Measurements from ENCODE around the gene OR3A2.
"Not testable (repeated sequence)": the region's sequence is repeated elsewhere in the genome, so short reads cannot be mapped to it uniquely, and the experiment has no call there.

Gene OR3A2

GRCh38 chr17:3318336-3318735, 67.8 kb downstream of the OR3A2 start:
- TF ChIP-seq CTCF (IDR thresholded peaks at IDR 0.05; ENCODE audit: low read depth, low read length) = no peak
- H3K4me3 ChIP-seq (ENCODE audit: low read depth, low read length) = no peak overlapping the region

- TF ChIP-seq CTCF (IDR thresholded peaks at IDR 0.05; ENCODE audit: low read depth, low read length) = no peak
- no peak overlapping the region for H3K4me3 ChIP-seq (ENCODE audit: low read depth, low read length)
These were observed 69.3 kb downstream of the OR3A2 start for GRCh38 chr17:3316836-3317235.

- no peak for TF ChIP-seq CTCF (IDR thresholded peaks at IDR 0.05; ENCODE audit: low read depth, low read length)
- no peak overlapping the region for H3K4me3 ChIP-seq (ENCODE audit: low read depth, low read length)
These were observed 77.5 kb downstream of the OR3A2 start for GRCh38 chr17:3308603-3309002.

- TF ChIP-seq CTCF (IDR thresholded peaks at IDR 0.05; ENCODE audit: low read depth, low read length) = no peak
- H3K4me3 ChIP-seq (ENCODE audit: low read depth, low read length) = no peak within 1 kb of the TSS
These were observed 87.8 kb downstream of the OR3A2 start, which contains the start of gene OR3A1 for GRCh38 chr17:3298260-3298659. Gene OR3A1 (minus strand): TSS chr17:3298360. CDS start chr17:3292582, 5,778 bp downstream.

- TF ChIP-seq CTCF (IDR thresholded peaks at IDR 0.05; ENCODE audit: low read depth, low read length) = no peak
- H3K4me3 ChIP-seq (ENCODE audit: low read depth, low read length) = no peak overlapping the region
These were observed 90.5 kb downstream of the OR3A2 start for GRCh38 chr17:3295632-3296031.

- H3K4me3 ChIP-seq (ENCODE audit: low read depth, low read length) = not testable (repeated sequence)
These were observed 92.6 kb downstream of the OR3A2 start for GRCh38 chr17:3293548-3293947.

- H3K4me3 ChIP-seq (ENCODE audit: low read depth, low read length) = no peak overlapping the region
- TF ChIP-seq CTCF (IDR thresholded peaks at IDR 0.05; ENCODE audit: low read depth, low read length) = no peak
These were observed 103.2 kb downstream of the OR3A2 start for GRCh38 chr17:3282901-3283300.

- no peak overlapping the region for H3K4me3 ChIP-seq (ENCODE audit: low read depth, low read length)
- TF ChIP-seq CTCF (IDR thresholded peaks at IDR 0.05; ENCODE audit: low read depth, low read length) = no peak
These were observed 110.0 kb downstream of the OR3A2 start for GRCh38 chr17:3276126-3276525.

All from WI38 (cell line).